Lower leg skin (tissue), 4 donors: Measurements from ENCODE around the gene ZNF451. TPM values are rescaled to one million over a fixed set of nuclear protein-coding genes. Genes with fewer than 3 reads are reported as not detected.

Experiments used
- DNase-seq, 2 donors: peaks; one replicate each; pipeline ENCODE4 v3.0.0-alpha.2; 2019; ENCODE audit warnings: low spot score in 2 of 2
- H3K4me3 ChIP-seq: fragments of 200-600 bp; sonication (generic); 2 replicates; pipeline ENCODE4 v1.5.1; 2017; ENCODE audit warnings: mild to moderate bottlenecking, low read depth; ENCODE audit not compliant: poor library complexity, severe bottlenecking
- POLR2A ChIP-seq, 2 donors: fragments of 450-650 bp; IDR thresholded peaks; one replicate each; pipeline ENCODE4 v1.6.1; 2016 to 2017; ENCODE audit warnings: antibody characterized with exemption in 2 of 2, mild to moderate bottlenecking in 1 of 2, moderate library complexity in 1 of 2
- WGBS, 2 donors: methylation state at CpG; one replicate each; pipeline ENCODE4 v1.1.5; 2018; 5-methylcytosine and 5-hydroxymethylcytosine counted together
- intact Hi-C: fragments of 100-400 bp; cut with DNase I; formaldehyde crosslinking; loops from one replicate; pipeline ENCODE4 v1.15.0; 2023; ENCODE audit warnings: low total_unique reads
- total RNA-seq, 4 donors: library from RNA; depleted of rRNA; stranded (reverse); fragments of >200 nt; gene quantifications; one replicate each; pipeline ENCODE4 v1.1.0, GENCODE V29; 2016
- TF ChIP-seq, protein P1 (sequence below), 3 donors: fragments of 450-650 bp; IDR thresholded peaks; one replicate each; pipeline ENCODE4 v1.5.1; 2016; ENCODE audit warnings: antibody characterized with exemption in 3 of 3, mild to moderate bottlenecking in 3 of 3, moderate library complexity in 2 of 3

The ZNF451 gene
- total RNA-seq, 4 donors from 2014 or later: 36.8 to 68.9 (median 49.7) TPM

GRCh38 chr6:57174511-57174907 is 84.5 kb downstream of the ZNF451 start:
- DNase-seq: no peak
- TF ChIP-seq, protein P1, sequence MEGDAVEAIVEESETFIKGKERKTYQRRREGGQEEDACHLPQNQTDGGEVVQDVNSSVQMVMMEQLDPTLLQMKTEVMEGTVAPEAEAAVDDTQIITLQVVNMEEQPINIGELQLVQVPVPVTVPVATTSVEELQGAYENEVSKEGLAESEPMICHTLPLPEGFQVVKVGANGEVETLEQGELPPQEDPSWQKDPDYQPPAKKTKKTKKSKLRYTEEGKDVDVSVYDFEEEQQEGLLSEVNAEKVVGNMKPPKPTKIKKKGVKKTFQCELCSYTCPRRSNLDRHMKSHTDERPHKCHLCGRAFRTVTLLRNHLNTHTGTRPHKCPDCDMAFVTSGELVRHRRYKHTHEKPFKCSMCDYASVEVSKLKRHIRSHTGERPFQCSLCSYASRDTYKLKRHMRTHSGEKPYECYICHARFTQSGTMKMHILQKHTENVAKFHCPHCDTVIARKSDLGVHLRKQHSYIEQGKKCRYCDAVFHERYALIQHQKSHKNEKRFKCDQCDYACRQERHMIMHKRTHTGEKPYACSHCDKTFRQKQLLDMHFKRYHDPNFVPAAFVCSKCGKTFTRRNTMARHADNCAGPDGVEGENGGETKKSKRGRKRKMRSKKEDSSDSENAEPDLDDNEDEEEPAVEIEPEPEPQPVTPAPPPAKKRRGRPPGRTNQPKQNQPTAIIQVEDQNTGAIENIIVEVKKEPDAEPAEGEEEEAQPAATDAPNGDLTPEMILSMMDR (IDR thresholded peaks at IDR 0.05): no peak
- TF ChIP-seq POLR2A (IDR thresholded peaks at IDR 0.05): no peak
- 80 to 81% methylated on average over 3 of the region's 3 CpGs for WGBS, 2 donors
- intact Hi-C loops: no loop called here
- no peak overlapping the region for H3K4me3 ChIP-seq

GRCh38 chr6:57177545-57178265 is 87.7 kb downstream of the ZNF451 start:
- no peak overlapping the region for H3K4me3 ChIP-seq
- intact Hi-C loops: no loop called here
- DNase-seq: peak; percentile 64 to 90
- TF ChIP-seq, protein P1 (IDR thresholded peaks at IDR 0.05): no peak
- no peak for TF ChIP-seq POLR2A (IDR thresholded peaks at IDR 0.05)
- WGBS, 2 donors: 55 to 75% methylated on average over 11 of the region's 11 CpGs

- intact Hi-C loops: no loop called here
- H3K4me3 ChIP-seq: no peak overlapping the region
- 83 to 89% methylated on average over 3 of the region's 3 CpGs for WGBS, 2 donors
- no peak for TF ChIP-seq POLR2A (IDR thresholded peaks at IDR 0.05)
- TF ChIP-seq, protein P1 (IDR thresholded peaks at IDR 0.05): no peak
- no peak for DNase-seq
Measured at GRCh38 chr6:57180596-57180995, 90.6 kb downstream of the ZNF451 start.

DNA sequence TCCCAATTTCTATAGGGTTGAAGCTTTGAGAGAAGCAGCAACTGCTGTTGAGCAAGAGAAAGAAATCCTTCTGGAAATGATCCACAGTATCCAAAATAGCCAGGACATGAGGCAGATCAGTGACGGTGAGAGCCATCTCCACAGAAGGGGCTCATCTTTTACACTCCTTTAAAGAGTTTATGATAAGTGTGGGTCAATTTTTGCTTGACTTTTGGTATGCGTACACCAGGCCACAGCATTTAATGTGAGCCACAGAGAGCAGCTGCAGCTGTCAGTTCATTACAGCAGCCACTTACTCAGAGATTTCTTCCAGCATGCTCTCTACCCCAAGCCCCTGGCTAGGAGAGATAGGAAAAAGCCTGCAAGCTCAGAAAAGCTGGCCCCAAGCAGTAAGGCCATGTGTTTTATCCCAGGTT is 92.0 kb downstream of the ZNF451 start:
- H3K4me3 ChIP-seq: no peak overlapping the region
- no peak for DNase-seq
- no peak for TF ChIP-seq POLR2A (IDR thresholded peaks at IDR 0.05)
- TF ChIP-seq, protein P1 (IDR thresholded peaks at IDR 0.05): no peak
- intact Hi-C loops: no loop called here
- 78 to 98% methylated on average over 2 of the region's 2 CpGs for WGBS, 2 donors

DNA sequence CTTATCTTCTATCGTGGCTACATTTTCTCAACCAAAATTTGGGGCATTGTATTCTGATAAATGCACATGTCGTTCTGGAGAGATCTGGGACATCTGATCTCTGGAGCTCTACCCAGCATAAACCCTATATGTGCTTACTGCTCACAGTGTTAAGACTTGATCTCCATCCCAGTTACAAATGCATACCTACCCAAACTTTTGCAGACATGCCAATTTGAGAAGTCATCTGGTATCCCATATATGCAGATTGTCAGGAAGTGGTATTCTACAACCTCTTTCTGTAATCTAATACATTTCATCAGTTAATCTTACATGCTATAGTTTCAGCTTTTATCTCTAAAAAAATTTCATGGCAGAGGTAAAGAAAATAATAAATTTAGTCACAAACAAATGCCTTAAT is 93.3 kb downstream of the ZNF451 start:
- 93 to 98% methylated on average over 2 of the region's 2 CpGs for WGBS, 2 donors
- DNase-seq: no peak
- intact Hi-C loops: no loop called here
- H3K4me3 ChIP-seq: no peak overlapping the region
- TF ChIP-seq, protein P1 (IDR thresholded peaks at IDR 0.05): no peak
- no peak for TF ChIP-seq POLR2A (IDR thresholded peaks at IDR 0.05)

DNA sequence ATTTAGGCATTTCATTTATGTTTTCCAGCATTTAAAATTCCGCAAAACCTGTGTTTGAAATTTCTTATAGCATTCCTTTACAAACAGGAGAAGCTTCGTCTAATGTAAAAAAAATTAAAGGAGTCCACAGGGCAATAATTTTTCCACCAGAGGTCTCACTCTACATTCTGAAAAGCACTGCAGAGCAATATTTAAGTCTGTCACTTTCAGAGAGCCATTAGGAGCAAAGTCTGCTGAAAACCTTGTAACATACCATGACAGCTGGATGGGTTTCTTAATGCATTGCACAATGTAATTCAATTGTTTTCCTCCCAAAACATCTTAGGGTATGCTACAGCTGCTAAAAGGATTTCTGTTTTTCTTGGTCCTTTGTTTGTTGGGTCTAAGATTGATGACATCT is 100.2 kb downstream of the ZNF451 start:
- intact Hi-C loops: loop anchor here (10.0 kb wide), 1 partner anchor 125 kb away; the partner anchor contains the start of gene PRIM2
- TF ChIP-seq POLR2A (IDR thresholded peaks at IDR 0.05): no peak
- TF ChIP-seq, protein P1 (IDR thresholded peaks at IDR 0.05): no peak
- WGBS, 2 donors: 69% methylated on average over 2 of the region's 2 CpGs
- H3K4me3 ChIP-seq: no peak overlapping the region
- DNase-seq: no peak
